Mucosa of gallbladder (tissue), 1 donor: Measurements from ENCODE around the gene ZNF335. TPM values are rescaled to one million over a fixed set of nuclear protein-coding genes. Genes with fewer than 3 reads are reported as not detected.

ENCODE experiments used
- DNase-seq: peaks from one replicate; pipeline ENCODE4 v3.0.0-alpha.2; 2020; ENCODE audit warnings: low spot score
- total RNA-seq: library from RNA; stranded (reverse); gene quantifications from one replicate; pipeline ENCODE4 v1.2.1, GENCODE V29; 2021
- donor health status: DM: no; HTN: no; CAD: no.

The ZNF335 gene, protein sequence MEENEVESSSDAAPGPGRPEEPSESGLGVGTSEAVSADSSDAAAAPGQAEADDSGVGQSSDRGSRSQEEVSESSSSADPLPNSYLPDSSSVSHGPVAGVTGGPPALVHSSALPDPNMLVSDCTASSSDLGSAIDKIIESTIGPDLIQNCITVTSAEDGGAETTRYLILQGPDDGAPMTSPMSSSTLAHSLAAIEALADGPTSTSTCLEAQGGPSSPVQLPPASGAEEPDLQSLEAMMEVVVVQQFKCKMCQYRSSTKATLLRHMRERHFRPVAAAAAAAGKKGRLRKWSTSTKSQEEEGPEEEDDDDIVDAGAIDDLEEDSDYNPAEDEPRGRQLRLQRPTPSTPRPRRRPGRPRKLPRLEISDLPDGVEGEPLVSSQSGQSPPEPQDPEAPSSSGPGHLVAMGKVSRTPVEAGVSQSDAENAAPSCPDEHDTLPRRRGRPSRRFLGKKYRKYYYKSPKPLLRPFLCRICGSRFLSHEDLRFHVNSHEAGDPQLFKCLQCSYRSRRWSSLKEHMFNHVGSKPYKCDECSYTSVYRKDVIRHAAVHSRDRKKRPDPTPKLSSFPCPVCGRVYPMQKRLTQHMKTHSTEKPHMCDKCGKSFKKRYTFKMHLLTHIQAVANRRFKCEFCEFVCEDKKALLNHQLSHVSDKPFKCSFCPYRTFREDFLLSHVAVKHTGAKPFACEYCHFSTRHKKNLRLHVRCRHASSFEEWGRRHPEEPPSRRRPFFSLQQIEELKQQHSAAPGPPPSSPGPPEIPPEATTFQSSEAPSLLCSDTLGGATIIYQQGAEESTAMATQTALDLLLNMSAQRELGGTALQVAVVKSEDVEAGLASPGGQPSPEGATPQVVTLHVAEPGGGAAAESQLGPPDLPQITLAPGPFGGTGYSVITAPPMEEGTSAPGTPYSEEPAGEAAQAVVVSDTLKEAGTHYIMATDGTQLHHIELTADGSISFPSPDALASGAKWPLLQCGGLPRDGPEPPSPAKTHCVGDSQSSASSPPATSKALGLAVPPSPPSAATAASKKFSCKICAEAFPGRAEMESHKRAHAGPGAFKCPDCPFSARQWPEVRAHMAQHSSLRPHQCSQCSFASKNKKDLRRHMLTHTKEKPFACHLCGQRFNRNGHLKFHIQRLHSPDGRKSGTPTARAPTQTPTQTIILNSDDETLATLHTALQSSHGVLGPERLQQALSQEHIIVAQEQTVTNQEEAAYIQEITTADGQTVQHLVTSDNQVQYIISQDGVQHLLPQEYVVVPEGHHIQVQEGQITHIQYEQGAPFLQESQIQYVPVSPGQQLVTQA (N-terminal part only)
- 19.4 TPM for total RNA-seq

DNA sequence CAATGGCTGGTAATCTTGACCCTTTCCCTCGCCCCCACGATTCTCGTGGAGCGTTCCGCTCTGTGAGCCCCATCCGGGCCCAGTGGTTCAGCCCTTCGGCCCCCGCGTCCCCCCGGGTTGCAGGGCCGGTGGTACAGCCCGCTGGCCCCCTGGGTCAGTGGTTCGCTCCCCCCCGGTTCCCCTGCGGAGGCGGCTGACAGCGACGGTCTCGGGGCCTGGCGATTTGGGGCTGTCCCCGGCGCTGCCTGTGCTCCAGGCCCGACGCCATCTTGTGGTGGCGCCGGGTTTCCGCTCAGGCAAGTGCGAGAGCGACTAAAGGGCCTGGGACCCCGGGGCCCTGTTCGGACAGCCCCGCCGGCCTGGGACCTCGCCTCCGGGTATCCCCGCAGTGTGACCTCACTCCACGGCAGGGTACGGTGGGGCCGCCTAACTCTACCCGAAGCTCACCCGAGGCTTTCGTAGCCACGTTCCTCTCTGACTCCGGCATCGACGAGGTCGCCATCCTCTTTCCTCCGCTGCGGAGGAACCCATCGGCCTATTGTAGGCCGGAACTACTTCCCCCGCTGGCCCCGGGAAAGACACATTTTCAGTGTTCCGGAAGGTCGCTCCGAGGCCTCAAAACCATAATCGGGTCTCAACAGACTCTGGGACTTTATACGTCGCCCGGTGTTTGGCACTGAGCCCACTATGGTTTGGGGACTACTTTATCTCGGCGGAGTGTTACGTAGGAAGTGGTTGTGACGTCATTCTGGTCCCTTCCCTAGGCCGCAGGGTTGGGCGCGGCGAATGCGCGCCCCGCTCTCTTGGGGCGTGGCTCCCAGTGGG lies at the start of gene ZNF335:
Gene ZNF335, minus strand, starts transcription at position 529 of the 825 bp plus-strand sequence. CDS start 793 bp downstream, outside the sequence.
- DNase-seq = peak; percentile 96

DNA sequence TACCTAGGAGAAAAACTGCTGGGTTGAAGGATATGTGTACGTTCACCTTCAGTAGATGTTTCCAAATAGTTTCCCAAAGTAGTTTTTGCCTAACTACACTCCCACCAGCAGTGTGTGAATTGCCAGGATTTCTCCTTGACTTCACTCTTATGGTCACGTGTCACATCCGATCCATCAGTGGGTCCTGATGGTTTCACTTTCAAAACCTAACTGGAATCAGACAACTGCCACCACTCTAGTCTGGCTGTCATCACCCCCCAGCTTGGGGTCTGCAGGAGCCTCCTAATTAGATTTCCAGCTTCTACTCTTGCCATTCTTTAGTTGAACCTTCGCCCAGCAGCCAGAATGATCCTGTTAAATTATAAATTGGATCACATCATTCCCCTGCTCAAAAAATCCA lies 48.6 kb upstream of the ZNF335 start:
- DNase-seq = no peak

DNA sequence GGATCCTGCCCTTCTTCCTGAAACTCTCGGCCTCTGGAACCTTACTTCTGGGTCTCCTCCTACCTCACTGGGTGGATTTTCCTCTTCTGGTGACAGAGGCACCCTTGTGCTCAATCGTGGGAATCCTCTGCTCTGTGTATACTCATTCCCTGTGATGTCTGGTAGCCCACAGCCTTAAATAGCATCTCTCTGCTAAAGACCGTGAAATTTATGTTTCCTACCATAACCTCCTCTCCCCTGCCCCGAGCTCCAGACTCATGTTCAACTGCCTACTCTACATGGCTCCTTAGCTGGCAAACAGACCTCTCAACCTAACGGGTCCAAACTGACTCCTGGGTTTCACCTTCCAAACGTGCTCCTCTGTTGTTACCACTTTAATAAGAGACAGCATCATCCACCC lies 46.6 kb upstream of the ZNF335 start:
- no peak for DNase-seq

DNA sequence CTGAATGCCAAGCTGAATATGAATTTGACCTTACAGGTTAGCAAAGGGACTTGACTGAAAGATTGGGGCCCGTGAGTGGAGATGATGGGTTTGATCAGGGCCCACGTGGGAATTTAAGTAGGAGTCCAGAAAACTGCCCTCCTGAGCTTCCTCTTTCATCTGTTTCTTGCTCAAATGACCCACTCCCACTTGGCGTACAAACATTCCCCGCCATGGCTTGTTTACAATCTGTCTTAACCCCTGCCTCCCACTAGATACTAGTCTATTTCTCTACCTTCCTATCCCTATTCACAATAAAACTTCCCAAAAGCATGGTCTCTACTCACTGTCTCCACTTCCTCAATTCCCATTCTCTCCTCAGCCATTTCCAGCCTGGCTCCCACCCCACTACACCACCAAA lies 46.1 kb upstream of the ZNF335 start:
- no peak for DNase-seq

DNA sequence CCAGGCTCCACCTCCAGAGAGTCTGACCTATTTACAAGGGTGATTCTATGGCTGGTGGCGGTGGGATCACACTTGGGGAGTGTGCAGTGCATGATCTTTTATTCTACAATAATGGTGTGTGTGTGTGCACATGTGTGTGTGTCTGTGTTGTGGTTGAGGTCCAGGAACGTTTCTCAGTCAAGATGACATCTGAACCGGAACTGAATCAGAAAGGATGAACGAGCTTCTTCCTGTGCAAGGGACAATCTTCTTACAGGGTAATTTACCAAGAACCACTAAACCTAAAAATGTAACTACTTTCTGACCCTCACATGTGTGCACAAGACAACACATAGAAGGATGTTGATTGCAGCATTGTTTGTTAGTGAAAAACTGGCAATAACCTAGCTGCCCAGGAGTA lies 45.3 kb upstream of the ZNF335 start:
- DNase-seq = no peak

DNA sequence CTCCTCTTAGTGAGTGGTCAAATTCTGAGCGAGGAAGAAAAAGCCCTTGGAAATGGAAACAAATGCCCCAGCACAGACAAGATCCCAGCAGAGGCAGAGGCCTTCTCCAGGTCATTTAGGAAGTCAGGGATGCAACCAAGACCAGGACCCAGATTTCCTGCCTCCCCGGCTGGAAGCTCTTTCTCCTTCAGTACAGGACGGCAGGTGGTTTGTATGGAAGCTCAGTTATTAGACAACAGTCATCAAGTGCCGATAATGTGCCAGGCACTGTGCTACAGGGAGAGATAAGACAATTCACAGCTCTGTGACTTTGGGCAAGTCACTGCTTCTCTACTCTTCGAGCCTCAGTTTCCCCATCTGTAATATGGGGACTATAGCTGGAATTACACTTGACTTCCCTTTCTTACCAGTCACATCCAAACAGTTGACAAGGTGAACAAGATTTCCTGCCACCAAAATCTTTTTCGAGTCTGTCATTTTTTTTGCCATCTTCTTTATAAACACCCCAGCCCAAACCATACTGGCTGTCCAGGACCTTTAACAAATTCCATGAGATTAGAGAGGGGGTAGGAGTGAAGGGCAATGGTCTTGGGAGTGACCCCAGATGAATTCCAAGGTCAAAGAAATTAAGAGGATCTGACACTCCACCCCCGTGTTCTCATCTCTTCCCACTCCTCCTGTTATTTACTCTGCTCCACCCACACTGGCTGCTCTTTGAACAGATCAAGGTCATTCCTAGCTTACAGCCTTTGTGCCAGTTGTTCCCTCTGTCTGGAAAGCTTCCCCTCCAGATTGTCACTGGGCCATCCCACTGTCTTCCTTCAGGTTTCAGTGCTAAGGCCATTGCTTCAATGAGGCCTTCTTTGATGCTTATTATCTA lies 42.8 kb upstream of the ZNF335 start:
- no peak for DNase-seq

DNA sequence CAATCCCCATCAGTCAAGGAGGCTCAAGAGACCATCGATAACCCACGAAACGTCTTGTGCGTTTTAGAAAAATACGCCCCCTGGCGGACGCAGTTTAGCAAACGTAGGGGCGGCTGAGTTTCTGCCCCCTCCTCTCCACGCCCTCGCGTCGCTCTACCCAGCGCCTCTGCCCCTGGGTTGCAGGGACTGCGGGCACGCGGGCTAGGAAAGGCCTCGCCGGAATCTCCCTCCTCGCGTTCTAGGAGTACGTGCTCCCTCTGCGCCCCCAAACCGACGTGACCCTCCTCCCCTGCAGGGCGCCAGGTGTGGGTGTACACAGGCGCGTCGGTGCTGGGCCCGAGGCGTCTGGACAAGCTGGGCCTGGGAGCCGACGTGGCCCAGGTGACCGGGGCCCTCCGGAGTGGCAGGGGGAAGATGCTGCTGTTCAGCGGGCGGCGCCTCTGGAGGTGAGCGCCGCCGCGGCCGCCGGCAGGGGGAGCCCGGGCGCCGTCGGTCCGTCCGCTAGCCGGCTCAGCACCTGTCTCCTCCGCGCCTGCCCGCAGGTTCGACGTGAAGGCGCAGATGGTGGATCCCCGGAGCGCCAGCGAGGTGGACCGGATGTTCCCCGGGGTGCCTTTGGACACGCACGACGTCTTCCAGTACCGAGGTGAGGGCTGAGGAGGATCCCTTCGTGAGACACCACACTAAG lies 42.0 kb upstream of the ZNF335 start:
- DNase-seq = peak; percentile 33

DNA sequence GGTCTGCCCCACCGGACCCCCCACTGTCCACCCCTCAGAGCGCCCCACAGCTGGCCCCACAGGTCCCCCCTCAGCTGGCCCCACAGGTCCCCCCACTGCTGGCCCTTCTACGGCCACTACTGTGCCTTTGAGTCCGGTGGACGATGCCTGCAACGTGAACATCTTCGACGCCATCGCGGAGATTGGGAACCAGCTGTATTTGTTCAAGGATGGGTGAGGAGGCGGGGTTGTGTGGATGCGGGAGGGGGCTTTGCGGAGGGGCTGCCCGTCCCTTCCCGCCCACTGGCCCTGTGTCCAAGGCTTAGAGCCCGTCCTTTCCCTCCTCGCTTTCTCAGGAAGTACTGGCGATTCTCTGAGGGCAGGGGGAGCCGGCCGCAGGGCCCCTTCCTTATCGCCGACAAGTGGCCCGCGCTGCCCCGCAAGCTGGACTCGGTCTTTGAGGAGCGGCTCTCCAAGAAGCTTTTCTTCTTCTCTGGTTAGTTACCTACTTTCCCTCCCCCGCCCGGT lies 41.4 kb upstream of the ZNF335 start:
- DNase-seq = no peak

DNA sequence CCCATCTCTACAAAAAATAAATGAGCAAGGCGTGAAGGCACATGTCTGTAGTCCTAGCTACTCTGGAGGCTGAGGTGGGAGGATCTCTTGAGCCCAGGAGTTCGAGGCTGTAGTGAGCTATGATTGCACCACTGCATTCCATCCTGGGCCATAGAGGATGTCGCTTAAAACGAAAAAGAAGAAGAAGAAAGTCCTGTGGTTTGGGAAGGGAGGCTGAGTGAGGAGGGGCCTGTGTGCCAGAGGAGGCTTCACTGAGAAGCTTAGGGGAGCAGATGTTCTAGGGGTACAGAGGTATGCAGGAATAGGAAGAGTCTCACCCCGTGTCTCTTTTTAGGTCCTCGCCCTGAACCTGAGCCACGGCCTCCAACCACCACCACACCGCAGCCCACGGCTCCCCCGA lies 40.9 kb upstream of the ZNF335 start:
- DNase-seq = no peak

DNA sequence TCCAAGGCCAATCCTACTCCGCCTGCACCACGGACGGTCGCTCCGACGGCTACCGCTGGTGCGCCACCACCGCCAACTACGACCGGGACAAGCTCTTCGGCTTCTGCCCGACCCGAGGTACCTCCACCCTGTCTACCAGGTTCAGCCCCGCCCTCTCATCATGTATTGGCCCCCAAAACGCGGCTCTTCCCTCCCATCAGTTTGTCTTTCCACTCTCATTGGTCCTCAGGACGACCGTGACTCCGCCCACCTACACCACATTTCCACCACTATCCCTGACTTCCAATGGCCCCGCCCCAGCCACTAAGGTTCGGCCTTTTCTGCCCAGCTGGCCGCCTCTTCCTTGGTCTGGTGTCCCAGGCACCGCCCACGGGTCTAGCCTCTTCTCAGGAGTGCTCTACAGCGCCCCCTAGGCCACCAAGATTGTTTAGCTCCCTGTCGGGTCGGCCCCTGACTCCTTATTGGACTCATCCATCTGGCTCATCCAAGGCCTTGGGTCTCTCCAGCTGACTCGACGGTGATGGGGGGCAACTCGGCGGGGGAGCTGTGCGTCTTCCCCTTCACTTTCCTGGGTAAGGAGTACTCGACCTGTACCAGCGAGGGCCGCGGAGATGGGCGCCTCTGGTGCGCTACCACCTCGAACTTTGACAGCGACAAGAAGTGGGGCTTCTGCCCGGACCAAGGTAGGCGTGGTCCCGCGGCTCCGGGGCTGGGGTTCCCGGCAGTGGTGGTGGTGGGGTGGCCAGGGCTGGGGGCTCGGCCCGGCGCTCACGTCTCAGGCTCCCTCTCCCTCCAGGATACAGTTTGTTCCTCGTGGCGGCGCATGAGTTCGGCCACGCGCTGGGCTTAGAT lies 39.9 kb upstream of the ZNF335 start:
- DNase-seq = no peak

DNA sequence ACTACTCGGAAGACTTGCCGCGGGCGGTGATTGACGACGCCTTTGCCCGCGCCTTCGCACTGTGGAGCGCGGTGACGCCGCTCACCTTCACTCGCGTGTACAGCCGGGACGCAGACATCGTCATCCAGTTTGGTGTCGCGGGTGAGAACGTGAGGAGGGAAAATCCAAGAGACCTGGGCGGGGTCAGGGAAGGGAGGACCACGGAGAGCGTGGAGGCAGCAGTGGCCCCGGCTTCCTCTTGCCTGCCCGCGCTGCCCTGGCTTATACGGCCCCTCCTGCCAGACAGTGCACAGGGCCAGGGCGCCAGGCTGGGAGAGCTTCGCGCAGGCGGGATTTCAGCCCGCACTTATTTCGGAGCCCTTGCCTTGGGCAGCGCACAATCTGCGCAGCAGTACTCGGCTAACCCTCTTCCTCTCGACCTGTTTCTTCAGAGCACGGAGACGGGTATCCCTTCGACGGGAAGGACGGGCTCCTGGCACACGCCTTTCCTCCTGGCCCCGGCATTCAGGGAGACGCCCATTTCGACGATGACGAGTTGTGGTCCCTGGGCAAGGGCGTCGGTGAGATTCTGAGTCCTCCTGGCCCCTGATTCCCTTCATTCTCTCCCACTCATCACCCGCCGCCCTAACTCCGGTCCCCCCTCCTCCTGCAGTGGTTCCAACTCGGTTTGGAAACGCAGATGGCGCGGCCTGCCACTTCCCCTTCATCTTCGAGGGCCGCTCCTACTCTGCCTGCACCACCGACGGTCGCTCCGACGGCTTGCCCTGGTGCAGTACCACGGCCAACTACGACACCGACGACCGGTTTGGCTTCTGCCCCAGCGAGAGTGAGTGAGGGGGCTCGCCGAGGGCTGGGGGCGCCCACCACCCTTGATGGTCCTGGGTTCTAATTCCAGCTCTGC lies 38.7 kb upstream of the ZNF335 start:
- no peak for DNase-seq

DNA sequence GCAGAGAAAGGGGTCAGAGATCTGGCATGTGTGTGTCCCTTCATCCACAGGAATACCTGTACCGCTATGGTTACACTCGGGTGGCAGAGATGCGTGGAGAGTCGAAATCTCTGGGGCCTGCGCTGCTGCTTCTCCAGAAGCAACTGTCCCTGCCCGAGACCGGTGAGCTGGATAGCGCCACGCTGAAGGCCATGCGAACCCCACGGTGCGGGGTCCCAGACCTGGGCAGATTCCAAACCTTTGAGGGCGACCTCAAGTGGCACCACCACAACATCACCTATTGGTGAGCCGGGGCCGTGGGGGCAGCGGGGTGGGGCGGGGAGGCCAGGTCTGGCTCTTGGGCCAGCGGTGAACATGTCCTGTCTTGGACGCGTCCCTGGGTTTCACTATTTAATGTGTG lies 37.8 kb upstream of the ZNF335 start:
- no peak for DNase-seq

DNA sequence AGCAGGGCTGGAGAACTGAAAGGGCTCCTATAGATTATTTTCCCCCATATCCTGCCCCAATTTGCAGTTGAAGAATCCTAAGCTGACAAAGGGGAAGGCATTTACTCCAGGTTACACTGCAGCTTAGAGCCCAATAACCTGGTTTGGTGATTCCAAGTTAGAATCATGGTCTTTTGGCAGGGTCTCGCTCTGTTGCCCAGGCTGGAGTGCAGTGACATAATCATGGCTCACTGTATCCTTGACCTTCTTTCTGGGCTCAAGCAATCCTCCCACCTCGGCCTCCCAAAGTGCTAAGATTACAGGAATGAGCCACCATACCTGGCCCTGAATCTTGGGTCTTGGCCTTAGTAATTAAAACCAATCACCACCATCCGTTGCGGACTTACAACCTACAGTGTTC lies 35.7 kb upstream of the ZNF335 start:
- DNase-seq = no peak

DNA sequence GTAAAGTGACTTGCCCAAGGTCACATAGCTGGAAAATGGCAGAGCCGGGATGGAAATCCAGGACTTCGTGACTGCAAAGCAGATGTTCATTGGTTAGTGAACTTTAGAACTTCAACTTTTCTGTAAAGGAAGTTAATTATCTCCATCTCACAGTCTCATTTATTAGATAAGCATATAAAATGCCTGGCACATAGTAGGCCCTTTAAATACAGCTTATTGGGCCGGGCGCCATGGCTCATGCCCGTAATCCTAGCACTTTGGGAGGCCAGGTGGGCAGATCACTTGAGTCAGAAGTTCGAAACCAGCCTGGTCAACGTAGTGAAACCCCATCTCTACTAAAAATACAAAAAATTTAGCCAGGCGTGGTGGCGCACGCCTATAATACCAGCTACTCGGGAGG lies 35.0 kb upstream of the ZNF335 start:
- DNase-seq = no peak

DNA sequence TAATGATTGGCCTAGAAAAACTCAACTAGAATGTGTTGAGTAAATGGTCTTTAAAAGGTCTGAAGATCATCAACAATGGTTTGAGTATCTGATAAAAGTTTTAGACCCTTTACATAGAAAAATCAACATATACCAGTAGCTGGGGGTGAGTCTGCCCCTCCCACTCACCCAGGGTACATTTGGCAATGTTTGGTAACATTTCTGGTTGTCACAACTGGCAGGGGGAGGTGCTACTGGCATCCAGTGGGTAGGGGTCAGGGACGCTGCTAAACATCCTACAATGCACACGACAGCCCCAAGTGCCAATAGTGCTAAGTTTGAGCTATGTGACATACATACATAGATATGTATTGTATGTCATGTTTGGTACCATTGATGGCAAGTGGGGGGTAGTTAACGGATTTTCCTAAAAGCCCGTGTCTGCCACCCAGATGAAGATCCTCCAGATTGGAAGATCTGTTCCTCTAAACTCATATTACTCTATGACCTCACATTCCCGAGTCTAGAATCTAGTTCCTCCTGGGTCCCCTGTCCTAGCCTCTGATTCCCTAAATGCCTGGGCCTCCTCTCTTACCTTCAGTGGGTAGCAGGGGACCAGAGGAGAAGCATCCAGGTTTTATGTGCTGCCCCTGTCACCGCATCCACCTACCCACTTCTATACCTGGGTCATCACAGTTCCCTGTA lies 34.2 kb upstream of the ZNF335 start:
- no peak for DNase-seq

DNA sequence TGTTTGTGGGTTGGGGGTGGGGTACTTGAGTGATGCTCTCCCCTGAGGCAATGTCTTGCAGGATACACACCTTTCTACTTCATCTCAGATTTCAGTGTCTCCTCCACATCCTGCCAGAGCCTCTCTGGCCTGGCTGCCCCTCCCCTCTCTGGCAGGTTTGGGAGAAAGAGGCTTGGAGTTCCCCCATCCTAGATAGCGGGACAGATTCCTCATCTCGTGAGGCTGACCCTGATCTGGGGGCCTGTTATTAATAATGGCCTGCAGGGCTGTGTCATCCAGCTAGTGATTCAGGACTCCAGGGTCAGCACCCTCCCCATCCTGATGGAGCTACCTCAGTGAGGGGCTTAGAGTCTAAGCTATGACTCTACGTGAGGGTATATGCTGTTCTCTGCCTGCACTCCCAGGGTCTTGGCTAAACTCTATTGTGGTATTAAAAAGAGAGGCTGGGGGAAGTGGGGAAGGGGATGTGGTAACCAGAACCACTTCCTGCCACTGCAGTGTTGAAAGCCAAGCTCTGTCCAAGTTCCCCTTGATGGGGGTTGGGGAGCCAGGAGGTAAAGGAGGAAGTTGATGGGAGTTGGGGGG lies 33.0 kb upstream of the ZNF335 start:
- peak; percentile 48 for DNase-seq
